Heart left ventricle (tissue), 13 donors: ENCODE data around the gene RBL1.

Experiments used
- POLR2A ChIP-seq, 2 donors: fragments of 450-650 bp; IDR thresholded peaks; one replicate each; pipeline ENCODE4 v1.6.1; 2017; ENCODE audit warnings: antibody characterized with exemption in 2 of 2, mild to moderate bottlenecking in 2 of 2, moderate library complexity in 2 of 2
- TF ChIP-seq, protein P1 (sequence below), 12 donors: fragments of 200-600 bp; sonication (generic) in 4 of 12; IDR thresholded peaks; one replicate each; pipeline versions ENCODE4 v1.5.0 to v1.8.0; 2018 to 2022; ENCODE audit warnings: antibody characterized with exemption in 12 of 12, mild to moderate bottlenecking in 5 of 12
- donor health status: ischemic (EF 13 %, LVEDD 7.1; RV severe dilation, severe dysfunction).
- donor health status: DM: no; HTN: yes; CAD: no.
- donor health status: DM: no; HTN: no; CAD: no.
- donor health status: ischemic (EF 25% LVEDD 6.9; RV normal size, moderate dysfunction).
- donor health status: ischemic (EF 25% LVEDD 5.7; RV mildly dilated, moderate dysfunction).
- donor health status: ischemic (EF 35%, LVEDD 5.7; RV mildly dilated, moderate dysfunction).
- donor health status: nonischemic (EF 11% LVEDD 7.7; RV severe dilation, severe dysfunction).
- donor health status: DM: yes; HTN: yes; CAD: no.
- donor health status: PGD.
- donor health status: ischemic (EF 29% LVEDD 5.4; RV normal size, mild dysfunction).
- donor health status: nonischemic (EF 23%, LVEDD 6.1; RV moderate dilation, normal function).

DNA sequence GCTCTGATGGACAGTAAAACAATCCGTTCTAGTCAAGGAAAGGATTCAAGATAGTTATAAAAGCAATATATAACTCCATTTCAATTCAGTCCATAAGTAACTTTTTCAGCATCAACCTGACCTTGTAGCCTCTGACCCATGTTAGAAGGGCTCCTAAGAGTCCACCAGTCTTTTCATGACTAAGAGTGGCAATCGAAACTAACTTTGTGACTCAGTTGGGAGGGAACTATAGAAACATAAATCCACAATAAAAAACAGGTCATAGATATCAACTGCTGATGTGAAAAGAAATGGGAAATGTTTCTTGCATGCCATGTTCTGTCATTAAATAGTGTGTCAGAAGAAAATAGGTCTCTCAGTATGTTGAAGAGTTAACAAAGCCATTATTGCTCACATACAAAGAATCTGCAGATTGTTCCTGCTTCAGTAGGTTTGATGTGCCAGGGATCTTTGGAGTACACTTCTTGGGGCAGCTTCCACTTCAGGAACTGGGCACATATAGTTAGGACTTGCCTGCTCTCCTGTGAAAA is 16.2 kb upstream of the RBL1 start:
- no peak for TF ChIP-seq POLR2A (IDR thresholded peaks at IDR 0.05)
- TF ChIP-seq, protein P1, sequence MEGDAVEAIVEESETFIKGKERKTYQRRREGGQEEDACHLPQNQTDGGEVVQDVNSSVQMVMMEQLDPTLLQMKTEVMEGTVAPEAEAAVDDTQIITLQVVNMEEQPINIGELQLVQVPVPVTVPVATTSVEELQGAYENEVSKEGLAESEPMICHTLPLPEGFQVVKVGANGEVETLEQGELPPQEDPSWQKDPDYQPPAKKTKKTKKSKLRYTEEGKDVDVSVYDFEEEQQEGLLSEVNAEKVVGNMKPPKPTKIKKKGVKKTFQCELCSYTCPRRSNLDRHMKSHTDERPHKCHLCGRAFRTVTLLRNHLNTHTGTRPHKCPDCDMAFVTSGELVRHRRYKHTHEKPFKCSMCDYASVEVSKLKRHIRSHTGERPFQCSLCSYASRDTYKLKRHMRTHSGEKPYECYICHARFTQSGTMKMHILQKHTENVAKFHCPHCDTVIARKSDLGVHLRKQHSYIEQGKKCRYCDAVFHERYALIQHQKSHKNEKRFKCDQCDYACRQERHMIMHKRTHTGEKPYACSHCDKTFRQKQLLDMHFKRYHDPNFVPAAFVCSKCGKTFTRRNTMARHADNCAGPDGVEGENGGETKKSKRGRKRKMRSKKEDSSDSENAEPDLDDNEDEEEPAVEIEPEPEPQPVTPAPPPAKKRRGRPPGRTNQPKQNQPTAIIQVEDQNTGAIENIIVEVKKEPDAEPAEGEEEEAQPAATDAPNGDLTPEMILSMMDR (IDR thresholded peaks at IDR 0.05) = no peak
